Spleen (tissue), 11 donors: Measurements from ENCODE around the gene SARNP. TPM values are rescaled to one million over a fixed set of nuclear protein-coding genes. Genes with fewer than 3 reads are reported as not detected.
A peak's percentile ranks its signal among the peaks of the same experiment; 100 is the strongest.
"Not testable (repeated sequence)": the region's sequence is repeated elsewhere in the genome, so short reads cannot be mapped to it uniquely, and the experiment has no call there.

Experiments
- DNase-seq: peaks from one replicate; pipeline ENCODE4 v3.0.0-alpha.2; 2020
- H3K27ac ChIP-seq, 8 donors: fragments of 200-600 bp; sonication (generic) in 7 of 8; 1 replicate in 4 of 8; 2 replicates in 4 of 8; pipeline versions ENCODE4 v1.5.0 to v1.8.0; 2016 to 2021; ENCODE audit warnings: inconsistent platforms in 4 of 8, mild to moderate bottlenecking in 4 of 8, moderate library complexity in 1 of 8
- H3K27me3 ChIP-seq, 7 donors: fragments of 200-600 bp; sonication (generic) in 6 of 7; replicated peaks in 1 of 7; 1 replicate in 4 of 7; 2 replicates in 3 of 7; pipeline versions ENCODE4 v1.5.0 to v1.8.0; 2016 to 2021; ENCODE audit warnings: inconsistent platforms in 3 of 7, mild to moderate bottlenecking in 1 of 7
- H3K36me3 ChIP-seq, 6 donors: fragments of 200-600 bp; sonication (generic) in 5 of 6; 1 replicate in 4 of 6; 2 replicates in 2 of 6; pipeline versions ENCODE4 v1.5.0 to v1.8.0; 2016 to 2021; ENCODE audit warnings: inconsistent platforms in 2 of 6
- H3K4me1 ChIP-seq, 6 donors: fragments of 200-600 bp; sonication (generic) in 5 of 6; 1 replicate in 3 of 6; 2 replicates in 3 of 6; pipeline versions ENCODE4 v1.5.0 to v1.8.0; 2016 to 2021; ENCODE audit warnings: inconsistent platforms in 3 of 6
- H3K4me3 ChIP-seq, 8 donors: fragments of 200-600 bp; sonication (generic) in 7 of 8; 1 replicate in 4 of 8; 2 replicates in 4 of 8; pipeline versions ENCODE4 v1.5.0 to v1.8.0; 2016 to 2021; ENCODE audit warnings: inconsistent platforms in 4 of 8, mild to moderate bottlenecking in 4 of 8, moderate library complexity in 2 of 8
- H3K9me3 ChIP-seq, 8 donors: fragments of 200-600 bp; sonication (generic) in 7 of 8; 1 replicate in 4 of 8; 2 replicates in 4 of 8; pipeline versions ENCODE4 v1.5.0 to v1.8.0; 2016 to 2021; ENCODE audit warnings: inconsistent platforms in 4 of 8
- CTCF ChIP-seq, 11 experiments: fragments of 200-600 bp in 7 of 11; fragments of 450-650 bp in 4 of 11; sonication (generic) in 4 of 11; IDR thresholded peaks in 8 of 11; conservative IDR thresholded peaks in 3 of 11; 1 replicate in 7 of 11; 2 replicates in 4 of 11; pipeline versions ENCODE4 v1.4.0 to v1.8.0; 2016 to 2021; ENCODE audit warnings: antibody characterized with exemption in 11 of 11, inconsistent platforms in 4 of 11, mild to moderate bottlenecking in 1 of 11
- POLR2A ChIP-seq, 3 donors: fragments of 450-650 bp; IDR thresholded peaks; one replicate each; pipeline ENCODE4 v1.5.1; 2017; ENCODE audit warnings: antibody characterized with exemption in 3 of 3, mild to moderate bottlenecking in 1 of 3
- POLR2AphosphoS5 ChIP-seq, 3 donors: sonication (generic); formaldehyde crosslinking; IDR thresholded peaks; one replicate each; pipeline ENCODE4 v1.5.1; 2017; ENCODE audit warnings: antibody characterized with exemption in 3 of 3
- WGBS, 5 donors: extraction: QIAGEN DNeasy Blood & Tissue Kit in 3 of 5; methylation state at CpG; one replicate each; pipeline versions ENCODE4 v1.1.5 to v1.1.7; 2013 to 2018; 5-methylcytosine and 5-hydroxymethylcytosine counted together
- intact Hi-C: fragments of 100-400 bp; cut with DNase I; formaldehyde crosslinking; loops from one replicate; pipeline ENCODE4 v1.15.0; 2023; ENCODE audit warnings: low total_unique reads
- polyA plus RNA-seq, 3 donors: library from polyadenylated mRNA; stranded (reverse); fragments of 200-250 nt; gene quantifications; one replicate each; pipeline ENCODE4 v1.2.1, GENCODE V29; 2013
- total RNA-seq, 7 donors: library from RNA; depleted of rRNA in 3 of 7; stranded (reverse); fragments of >200 nt in 3 of 7; fragmentation: NEBNext Ultra II Directional in 4 of 7; extraction: Animal tissue kit (Norgen Biotek cat#: 25700) in 4 of 7; gene quantifications; one replicate each; pipeline versions ENCODE4 v1.1.0 to v1.2.1, GENCODE V29; 2016 to 2021
- donor health status: healthy with polysubstance abuse.
- donor health status: DM: no; HTN: no; CAD: no; lungs with moderate emphysema.
- donor health status: DM: no; HTN: no; CAD: no.
- donor health status: Bipolar disorder and iron deficiency.
- donor health status: healthy.
- donor health status: DM: no; HTN: no; CAD: no.
- donor health status: DM: yes; HTN: yes; CAD: no.

SARNP gene
- total and polyA plus RNA-seq, 10 donors, result 40.0 to 97.6 (median 60.3) TPM

DNA sequence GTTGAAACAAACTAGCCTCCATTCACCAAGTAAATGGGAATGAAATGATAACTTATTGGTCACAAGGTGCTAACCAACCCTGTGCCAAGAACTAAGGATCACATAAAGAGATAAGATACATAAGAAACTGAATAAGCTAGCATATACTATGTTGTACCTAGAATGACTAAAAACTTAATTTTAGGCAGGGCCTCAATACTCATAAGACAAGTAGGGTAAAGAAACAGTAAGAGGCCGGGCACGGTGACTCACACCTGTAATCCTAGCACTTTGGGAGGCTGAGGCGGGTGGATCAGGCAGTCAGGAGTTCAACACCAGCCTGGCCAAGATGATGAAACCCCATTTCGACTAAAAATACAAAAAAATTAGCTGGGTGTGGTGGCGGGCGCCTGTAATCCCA is 56.9 kb downstream of the SARNP start:
- 89 to 97% (median 90%) methylated on average over 6 of the region's 6 CpGs for WGBS, 5 donors

DNA sequence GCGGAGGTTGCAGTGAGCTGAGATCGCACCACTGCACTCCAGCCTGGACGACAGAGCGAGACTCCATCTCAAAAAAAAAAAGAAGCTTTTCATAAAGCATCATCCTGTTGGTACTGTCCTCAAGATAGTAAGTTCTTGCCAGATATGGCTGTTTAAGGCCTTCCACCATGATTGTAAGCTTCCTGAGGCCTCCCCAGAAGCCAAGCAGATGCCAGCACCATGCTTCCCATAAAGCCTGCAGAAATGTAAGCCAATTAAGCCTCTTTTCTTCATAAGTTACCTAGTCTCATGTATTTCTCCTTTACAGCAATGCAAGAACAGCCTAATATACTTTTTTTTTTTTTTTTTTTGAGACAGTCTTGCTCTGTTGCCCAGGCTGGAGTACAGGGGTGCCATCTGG is 58.9 kb downstream of the SARNP start:
- DNase-seq, H3K27me3 ChIP-seq, H3K4me3 ChIP-seq, intact Hi-C loops, H3K9me3 ChIP-seq: not testable (repeated sequence)
- peak overlapping the region in 4 of 8 donors; percentile 32 to 74 (median 73) for H3K27ac ChIP-seq
- H3K36me3 ChIP-seq, result peaks cover 4 to 100% (median 65%) of the 10 kb centered on the region in 6 donors
- peaks cover 0 to 10% (median 0%) of the 10 kb centered on the region in 6 donors for H3K4me1 ChIP-seq
- 95 to 98% (median 98%) methylated on average over 4 of the region's 4 CpGs for WGBS, 5 donors

More for the DNA sequence above, 56.9 kb downstream of the SARNP start:
- Histone ChIP-seq H3K4me1 (peaks cover 0 to 10% (median 0%) of the 10 kb centered on the region in 6 donors), H3K4me3 (no peak overlapping the region), H3K9me3 (no peaks in the 10 kb centered on the region), H3K27me3 (no peaks in the 10 kb centered on the region), H3K27ac (peak overlapping the region in 2 of 8 donors; percentile 26 to 74), H3K36me3 (peaks cover 4 to 98% (median 53%) of the 10 kb centered on the region in 6 donors)
- no peak for TF ChIP-seq CTCF (IDR thresholded peaks at IDR 0.05 in 8 of 11, conservative IDR thresholded peaks at IDR 0.05 in 3 of 11)
- no peak for TF ChIP-seq POLR2A (IDR thresholded peaks at IDR 0.05)
- TF ChIP-seq POLR2AphosphoS5 (IDR thresholded peaks at IDR 0.05), result no peak
- no peak for DNase-seq
- intact Hi-C loops, result no loop called here

DNA sequence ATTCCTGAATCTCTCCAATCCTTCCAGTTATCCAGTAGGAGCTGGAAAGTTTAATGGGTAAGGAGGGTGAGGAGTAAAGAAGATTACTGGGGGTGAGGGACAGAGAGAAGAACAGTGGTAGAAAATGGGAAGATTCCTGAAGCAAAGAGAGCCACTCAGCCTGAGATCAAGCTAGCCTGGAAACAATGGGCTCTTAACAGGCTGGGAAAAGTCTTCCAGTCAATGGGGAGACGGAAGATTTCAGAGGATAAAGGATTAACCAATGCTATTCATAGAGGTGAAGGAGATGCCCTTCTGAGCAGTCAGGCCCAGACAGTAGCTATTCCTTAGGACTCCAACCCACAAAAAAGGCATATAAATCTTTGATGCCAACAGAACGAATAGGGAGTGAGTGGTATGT is 59.8 kb downstream of the SARNP start:
- Histone ChIP-seq H3K4me3 (no peak overlapping the region), H3K9me3 (no peaks in the 10 kb centered on the region), H3K4me1 (peaks cover 0 to 10% (median 0%) of the 10 kb centered on the region in 6 donors), H3K36me3 (peaks cover 4 to 100% (median 69%) of the 10 kb centered on the region in 6 donors), H3K27me3 (no peaks in the 10 kb centered on the region), H3K27ac (peak overlapping the region in 4 of 8 donors; percentile 4 to 74 (median 52))
- intact Hi-C loops, result no loop called here
- 78 to 84% (median 82%) methylated on average over 2 of the region's 2 CpGs for WGBS, 5 donors
- TF ChIP-seq POLR2AphosphoS5 (IDR thresholded peaks at IDR 0.05) (no peak), POLR2A (IDR thresholded peaks at IDR 0.05) (no peak), CTCF (IDR thresholded peaks at IDR 0.05 in 8 of 11, conservative IDR thresholded peaks at IDR 0.05 in 3 of 11) (no peak)
- DNase-seq, result no peak

GRCh38 chr12:55755246-55755645 is 62.3 kb downstream of the SARNP start:
- H3K9me3 ChIP-seq, result no peaks in the 10 kb centered on the region
- H3K4me3 ChIP-seq, result no peak overlapping the region
- DNase-seq, result no peak
- TF ChIP-seq POLR2A (IDR thresholded peaks at IDR 0.05), result no peak
- no peak for TF ChIP-seq POLR2AphosphoS5 (IDR thresholded peaks at IDR 0.05)
- 74 to 87% (median 75%) methylated on average over 2 of the region's 2 CpGs for WGBS, 5 donors
- H3K4me1 ChIP-seq, result peaks cover 0 to 9% (median 0%) of the 10 kb centered on the region in 6 donors
- intact Hi-C loops, result no loop called here
- H3K27me3 ChIP-seq, result no peaks in the 10 kb centered on the region
- no peak overlapping the region for H3K27ac ChIP-seq
- peaks cover 4 to 100% (median 75%) of the 10 kb centered on the region in 6 donors for H3K36me3 ChIP-seq

DNA sequence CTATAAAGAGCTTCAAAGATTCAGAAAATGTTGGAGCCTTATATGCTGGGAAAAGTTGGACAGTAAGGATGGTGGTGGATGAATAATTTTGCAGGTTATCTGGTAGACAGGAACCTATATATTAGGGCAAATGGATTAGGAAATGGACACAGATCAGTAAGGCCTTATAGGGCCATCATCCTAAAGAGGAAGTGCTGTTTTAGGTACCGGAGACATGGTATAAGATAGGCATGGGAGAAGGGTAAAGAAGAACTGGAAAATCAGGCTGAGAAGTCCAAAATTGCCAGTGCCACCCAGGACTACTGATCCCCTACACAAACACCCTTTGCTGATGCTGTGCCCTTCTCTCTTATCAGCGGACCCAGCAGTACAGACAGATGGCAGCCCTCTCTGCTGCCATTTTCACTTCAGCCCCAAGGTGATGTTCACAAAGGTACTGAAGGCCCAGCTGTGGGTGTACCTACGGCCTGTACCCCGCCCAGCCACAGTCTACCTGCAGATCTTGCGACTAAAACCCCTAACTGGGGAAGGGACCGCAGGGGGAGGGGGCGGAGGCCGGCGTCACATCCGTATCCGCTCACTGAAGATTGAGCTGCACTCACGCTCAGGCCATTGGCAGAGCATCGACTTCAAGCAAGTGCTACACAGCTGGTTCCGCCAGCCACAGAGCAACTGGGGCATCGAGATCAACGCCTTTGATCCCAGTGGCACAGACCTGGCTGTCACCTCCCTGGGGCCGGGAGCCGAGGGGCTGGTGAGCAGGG is 69.1 kb downstream of the SARNP start:
- peaks cover 9 to 32% (median 29%) of the 10 kb centered on the region in 6 donors for H3K4me1 ChIP-seq
- H3K27ac ChIP-seq, result no peak overlapping the region
- no peak for DNase-seq
- no peak for TF ChIP-seq CTCF (IDR thresholded peaks at IDR 0.05 in 8 of 11, conservative IDR thresholded peaks at IDR 0.05 in 3 of 11)
- TF ChIP-seq POLR2AphosphoS5 (IDR thresholded peaks at IDR 0.05), result peak; percentile 13 to 66 (median 38)
- no peak overlapping the region for H3K4me3 ChIP-seq
- H3K9me3 ChIP-seq, result no peaks in the 10 kb centered on the region
- peaks cover 0 to 53% (median 22%) of the 10 kb centered on the region in 6 donors for H3K36me3 ChIP-seq
- H3K27me3 ChIP-seq, result peaks cover 0 to 16% (median 2%) of the 10 kb centered on the region in 7 donors
- intact Hi-C loops, result no loop called here
- 92 to 96% (median 95%) methylated on average over 12 to 18 of the region's 18 CpGs for WGBS, 5 donors
